ENCODE results near the gene ACER3.

The ACER3 gene

GRCh38 chr11:77071671-77072605 is 211.2 kb downstream of the ACER3 start:
- TF ChIP-seq CTCF (IDR thresholded peaks at IDR 0.05; ENCODE audit: poor library complexity, severe bottlenecking) = no peak
- no peaks in the 10 kb centered on the region for H3K9me3 ChIP-seq (ENCODE audit: severe bottlenecking)
- H3K36me3 ChIP-seq (ENCODE audit: low read depth) = no peaks in the 10 kb centered on the region
- DNase-seq (ENCODE audit: low spot score) = peak; percentile 55
- H3K4me1 ChIP-seq (ENCODE audit: insufficient read depth, poor library complexity, severe bottlenecking) = peaks cover 3% of the 10 kb centered on the region
- no peak overlapping the region for H3K27ac ChIP-seq (ENCODE audit: poor library complexity, severe bottlenecking)
- no peaks in the 10 kb centered on the region for H3K27me3 ChIP-seq (ENCODE audit: insufficient read depth, poor library complexity, severe bottlenecking)
- H3K4me3 ChIP-seq (ENCODE audit: severe bottlenecking) = no peak overlapping the region
- ATAC-seq (ENCODE audit: low read depth) = 0 out of 3 replicates have a peak, but pooled peaks have one; percentile 8

- no peaks in the 10 kb centered on the region for H3K9me3 ChIP-seq (ENCODE audit: severe bottlenecking)
- no peak for TF ChIP-seq CTCF (IDR thresholded peaks at IDR 0.05; ENCODE audit: poor library complexity, severe bottlenecking)
- DNase-seq (ENCODE audit: low spot score) (no peak), ATAC-seq (ENCODE audit: low read depth) (no peak; the same call in 2 of the 3 replicates)
- peaks cover 3% of the 10 kb centered on the region for H3K4me1 ChIP-seq (ENCODE audit: insufficient read depth, poor library complexity, severe bottlenecking)
- no peak overlapping the region for H3K4me3 ChIP-seq (ENCODE audit: severe bottlenecking)
- no peaks in the 10 kb centered on the region for H3K27me3 ChIP-seq (ENCODE audit: insufficient read depth, poor library complexity, severe bottlenecking)
- no peak overlapping the region for H3K27ac ChIP-seq (ENCODE audit: poor library complexity, severe bottlenecking)
- H3K36me3 ChIP-seq (ENCODE audit: low read depth) = no peaks in the 10 kb centered on the region
Measured at GRCh38 chr11:77072851-77073327, 212.2 kb downstream of the ACER3 start.

- Histone ChIP-seq H3K27ac (ENCODE audit: poor library complexity, severe bottlenecking) (peak overlapping the region; percentile 15), H3K36me3 (ENCODE audit: low read depth) (no peaks in the 10 kb centered on the region), H3K4me3 (ENCODE audit: severe bottlenecking) (no peak overlapping the region), H3K4me1 (ENCODE audit: insufficient read depth, poor library complexity, severe bottlenecking) (peaks cover 3% of the 10 kb centered on the region), H3K27me3 (ENCODE audit: insufficient read depth, poor library complexity, severe bottlenecking) (no peaks in the 10 kb centered on the region), H3K9me3 (ENCODE audit: severe bottlenecking) (no peaks in the 10 kb centered on the region)
- ATAC-seq (ENCODE audit: low read depth) (peak; percentile 80), DNase-seq (ENCODE audit: low spot score) (peak; percentile 68)
- TF ChIP-seq CTCF (IDR thresholded peaks at IDR 0.05; ENCODE audit: poor library complexity, severe bottlenecking) = peak; percentile 10
Measured at GRCh38 chr11:77073328-77074001, 212.7 kb downstream of the ACER3 start.

GRCh38 chr11:77074205-77074604 is 213.5 kb downstream of the ACER3 start:
- DNase-seq (ENCODE audit: low spot score) (peak; percentile 35), ATAC-seq (ENCODE audit: low read depth) (no peak)
- H3K27me3 ChIP-seq (ENCODE audit: insufficient read depth, poor library complexity, severe bottlenecking) = no peaks in the 10 kb centered on the region
- H3K4me3 ChIP-seq (ENCODE audit: severe bottlenecking) = no peak overlapping the region
- H3K4me1 ChIP-seq (ENCODE audit: insufficient read depth, poor library complexity, severe bottlenecking) = peaks cover 3% of the 10 kb centered on the region
- no peaks in the 10 kb centered on the region for H3K36me3 ChIP-seq (ENCODE audit: low read depth)
- H3K27ac ChIP-seq (ENCODE audit: poor library complexity, severe bottlenecking) = no peak overlapping the region
- TF ChIP-seq CTCF (IDR thresholded peaks at IDR 0.05; ENCODE audit: poor library complexity, severe bottlenecking) = no peak
- no peaks in the 10 kb centered on the region for H3K9me3 ChIP-seq (ENCODE audit: severe bottlenecking)

All from RWPE2 (cell line).